ENCODE measurements around the gene ATP13A4. TPM values are rescaled to one million over a fixed set of nuclear protein-coding genes. Genes with fewer than 3 reads are reported as not detected.

Gene ATP13A4
- total and polyA plus RNA-seq, 2 of the 4 experiments (the other 2 are of a cell fraction) = under 0.01 TPM; not detected in 1

DNA sequence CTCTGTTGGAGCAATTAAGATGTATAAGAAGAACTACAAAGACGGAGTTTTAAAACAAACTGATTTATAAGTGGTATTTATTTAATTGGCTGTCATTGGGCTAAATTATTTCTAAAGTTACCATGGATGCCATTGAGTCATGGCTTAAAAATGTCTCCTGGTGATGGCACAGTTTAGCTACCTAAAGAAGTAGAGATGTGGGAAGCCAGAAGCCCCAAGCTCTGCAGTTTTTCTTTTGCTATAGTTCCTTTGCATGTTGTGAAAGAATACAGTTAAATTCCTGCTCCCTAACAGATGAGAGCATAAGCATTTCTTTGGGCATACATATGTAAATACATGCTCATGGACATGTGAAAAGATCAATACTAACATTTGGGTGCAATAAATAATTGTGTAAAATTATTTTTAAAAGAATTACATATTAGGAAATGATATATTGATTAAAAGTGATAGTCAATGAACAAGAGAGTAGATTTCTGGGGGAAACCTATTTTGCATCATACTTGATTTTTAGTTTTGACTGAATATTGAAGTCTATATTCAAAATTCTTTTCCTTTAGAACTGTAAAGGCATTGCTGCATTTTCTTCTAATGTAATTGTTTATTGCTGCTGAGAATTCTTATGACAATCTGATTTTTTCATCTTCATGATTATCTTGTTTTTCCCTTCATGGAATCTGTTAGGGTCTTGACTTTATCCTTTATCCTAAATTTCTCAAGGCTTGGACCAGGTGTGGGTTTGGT, 40.4 kb upstream of the ATP13A4 start:
- Histone ChIP-seq H3K27ac (ENCODE audit: insufficient read depth, low read length) (no peak overlapping the region), H2AK5ac (ENCODE audit: low read depth, low read length) (no peak overlapping the region), H4K5ac (ENCODE audit: low read depth, low read length) (no peak overlapping the region), H3K56ac (ENCODE audit: extremely low read depth, insufficient read depth, low read length) (no peak overlapping the region), H3K14ac (replicated peaks; ENCODE audit: low read depth, low read length) (no peak overlapping the region), H2BK15ac (ENCODE audit: low read depth, low read length) (no peak overlapping the region), H2BK120ac (ENCODE audit: low read depth, low read length) (no peak overlapping the region), H3K79me1 (ENCODE audit: low read depth in 1 of 2, low read length in 2 of 2) (peaks cover 9 to 28% of the 10 kb centered on the region in 2 experiments), H3K9me3 (ENCODE audit: control insufficient read depth, insufficient read depth, low read length) (no peaks in the 10 kb centered on the region), H3K18ac (ENCODE audit: low read depth, low read length) (no peak overlapping the region), H4K20me1 (ENCODE audit: insufficient read depth, low read length) (peaks cover 1% of the 10 kb centered on the region; the same call in 1 of the 2 replicates), H3K9ac (ENCODE audit: low read depth, low read length) (no peak overlapping the region), H3K4me3 (ENCODE audit: insufficient read depth, low read depth, low read length) (no peak overlapping the region), H2AFZ (replicated peaks; ENCODE audit: low read length, poor library complexity) (no peak overlapping the region), H3K4me1 (ENCODE audit: control insufficient read depth, insufficient read depth, low read length) (no peaks in the 10 kb centered on the region), H3K4ac (ENCODE audit: low read depth, low read length) (no peak overlapping the region), H3K4me2 (ENCODE audit: low read depth, low read length) (no peak overlapping the region), H2BK20ac (ENCODE audit: low read depth, low read length) (no peak overlapping the region), H3K36me3 (ENCODE audit: control insufficient read depth, insufficient read depth, low read length) (peaks cover 1% of the 10 kb centered on the region), H2AK9ac (replicated peaks; ENCODE audit: low read depth, low read length, poor library complexity) (no peak overlapping the region), H3K27me3 (ENCODE audit: control insufficient read depth, insufficient read depth, low read length) (no peaks in the 10 kb centered on the region), H4K91ac (ENCODE audit: insufficient read depth, low read depth, low read length) (no peak overlapping the region), H4K8ac (ENCODE audit: low read depth in 2 of 2, low read length in 2 of 2) (no peak overlapping the region), H3K23ac (ENCODE audit: low read depth, low read length) (no peak overlapping the region), H3K9me1 (ENCODE audit: insufficient read depth, low read length) (0 out of 2 replicates have a peak, but pooled peaks cover 3% of the 10 kb centered on the region), H2BK5ac (ENCODE audit: low read depth, low read length, poor library complexity, severe bottlenecking) (no peak overlapping the region)
- ATAC-seq (ENCODE audit: low read depth) (no peak), DNase-seq (peak; percentile 23)
- intact Hi-C loops (cut with micrococcal nuclease) = no loop called here
- no CpG with 5 or more reads among the region's 1 CpG for whole genome bisulfite sequencing, 2 experiments (ENCODE audit: extremely low coverage in 2 of 2, insufficient read length in 1 of 2)
- in situ Hi-C loops (cut with MboI; ENCODE audit: low sequenced_read_pairs) = no loop called here
- CTCF ChIA-PET = no interaction called here
- TF ChIP-seq CEBPB (IDR thresholded peaks at IDR 0.05; ENCODE audit: low read depth, low read length) (no peak; the same call in 1 of the 2 replicates), MXI1 (IDR thresholded peaks at IDR 0.05; ENCODE audit: borderline replicate concordance, low read depth, low read length) (no peak), NFE2L2 (IDR thresholded peaks at IDR 0.05; ENCODE audit: low read depth, low read length) (no peak), SMC3 (IDR thresholded peaks at IDR 0.05; ENCODE audit: low read depth, low read length) (no peak)
- dilution Hi-C loops (cut with HindIII; ENCODE audit: low sequenced_read_pairs, unreplicated experiment) = no loop called here
- no TSS peak for BruUV-seq (replicated peaks)
- POLR2A ChIA-PET (ENCODE audit: unreplicated experiment) = no interaction called here

Data from IMR-90 (cell line).